H1 (cell line): ENCODE measurements around the gene PIK3R5. TPM values are rescaled to one million over a fixed set of nuclear protein-coding genes. Genes with fewer than 3 reads are reported as not detected.

Experiments used
- ATF3 ChIP-seq: IDR thresholded peaks from 2 replicates; pipeline ENCODE4 v1.6.1; 2011; ENCODE audit warnings: low read depth, mild to moderate bottlenecking, low read length; ENCODE audit not compliant: insufficient read depth
- CEBPB ChIP-seq: IDR thresholded peaks from 2 replicates; pipeline ENCODE4 v1.6.1; 2012; ENCODE audit warnings: low read depth, low read length
- CHD1 ChIP-seq: IDR thresholded peaks from 2 replicates; pipeline ENCODE4 v1.6.1; 2012; ENCODE audit warnings: low read depth, low read length, improper control_type of control experiment
- CREB1 ChIP-seq: IDR thresholded peaks from 2 replicates; pipeline ENCODE4 v1.6.1; 2012; ENCODE audit warnings: inconsistent platforms
- E2F6 ChIP-seq: IDR thresholded peaks from 2 replicates; pipeline ENCODE4 v1.6.1; 2012; ENCODE audit warnings: inconsistent platforms
- EP300 ChIP-seq, 2 experiments: IDR thresholded peaks; 1 replicate in 1 of 2; 2 replicates in 1 of 2; pipeline ENCODE4 v1.6.1; 2011 to 2012; ENCODE audit warnings: low read depth in 2 of 2, low read length in 2 of 2, mild to moderate bottlenecking in 2 of 2, borderline replicate concordance in 1 of 2, inconsistent platforms in 1 of 2, moderate library complexity in 1 of 2
- GTF2F1 ChIP-seq: IDR thresholded peaks from 2 replicates; pipeline ENCODE4 v1.6.1; 2012; ENCODE audit warnings: low read depth, low read length, improper control_type of control experiment, borderline replicate concordance
- KDM5A ChIP-seq: fragments of 200-600 bp; IDR thresholded peaks from 2 replicates; pipeline ENCODE4 v1.7.1; 2012; ENCODE audit warnings: mild to moderate bottlenecking, low read length, inconsistent platforms, mixed read lengths
- MAX ChIP-seq: IDR thresholded peaks from 2 replicates; pipeline ENCODE4 v1.6.1; 2012; ENCODE audit warnings: inconsistent platforms
- PHF8 ChIP-seq: fragments of 200-600 bp; sonication (generic); conservative IDR thresholded peaks from 2 replicates; pipeline ENCODE4 v1.7.1; 2012; ENCODE audit warnings: low read depth, mild to moderate bottlenecking, inconsistent platforms, low read length, moderate library complexity
- POLR2A ChIP-seq, 2 experiments: IDR thresholded peaks; 1 replicate in 1 of 2; 2 replicates in 1 of 2; pipeline ENCODE4 v1.6.1; 2011; ENCODE audit warnings: low read depth in 2 of 2, low read length in 2 of 2, mild to moderate bottlenecking in 2 of 2; ENCODE audit errors: control extremely low read depth in 1 of 2
- RAD21 ChIP-seq, 2 experiments: IDR thresholded peaks in 1 of 2; conservative IDR thresholded peaks in 1 of 2; 2 replicates each; pipeline ENCODE4 v1.6.1; 2011; ENCODE audit warnings: low read depth in 2 of 2, low read length in 2 of 2, improper control_type of control experiment in 1 of 2, inconsistent platforms in 1 of 2, mild to moderate bottlenecking in 1 of 2, moderate library complexity in 1 of 2
- RXRA ChIP-seq: IDR thresholded peaks from 2 replicates; pipeline ENCODE4 v1.6.1; 2011; ENCODE audit warnings: low read depth, mild to moderate bottlenecking, low read length, moderate library complexity; ENCODE audit not compliant: insufficient read depth
- SAP30 ChIP-seq: fragments of 300-600 bp; sonication (generic); IDR thresholded peaks from 2 replicates; pipeline ENCODE4 v1.7.1; 2012; ENCODE audit warnings: low read length, moderate library complexity, mild to moderate bottlenecking, inconsistent platforms; ENCODE audit not compliant: insufficient read depth, insufficient replicate concordance
- SIRT6 ChIP-seq: IDR thresholded peaks from one replicate; pipeline ENCODE4 v1.7.1; 2012; ENCODE audit warnings: low read length, inconsistent platforms
- SP1 ChIP-seq: IDR thresholded peaks from 2 replicates; pipeline ENCODE4 v1.6.1; 2011; ENCODE audit warnings: low read depth, low read length
- SP4 ChIP-seq: IDR thresholded peaks from 2 replicates; pipeline ENCODE4 v1.6.1; 2012; ENCODE audit warnings: low read length, inconsistent platforms
- SRF ChIP-seq: IDR thresholded peaks from 2 replicates; pipeline ENCODE4 v1.6.1; 2011; ENCODE audit warnings: mild to moderate bottlenecking, low read depth, low read length, moderate library complexity
- SUZ12 ChIP-seq: fragments of 200-600 bp; sonication (generic); IDR thresholded peaks from 2 replicates; pipeline ENCODE4 v1.6.1; 2012; ENCODE audit warnings: mild to moderate bottlenecking, inconsistent platforms, low read length, moderate library complexity, mixed read lengths
- TAF7 ChIP-seq: optimal IDR thresholded peaks from 2 replicates; pipeline ENCODE3; 2011; ENCODE audit warnings: low read depth, mild to moderate bottlenecking, inconsistent platforms, low read length, moderate library complexity, borderline replicate concordance
- TBP ChIP-seq: IDR thresholded peaks from 2 replicates; pipeline ENCODE4 v1.6.1; 2011; ENCODE audit warnings: low read depth, low read length, improper control_type of control experiment
- YY1 ChIP-seq: IDR thresholded peaks from 2 replicates; pipeline ENCODE4 v1.6.1; 2011; ENCODE audit warnings: low read depth, mild to moderate bottlenecking, low read length
- polyA plus RNA-seq, 7 experiments: library from polyadenylated mRNA; depleted of rRNA in 3 of 7; stranded (reverse) in 5 of 7; unstranded in 2 of 7; fragments of >200 nt in 5 of 7; fragments of 200-250 nt in 2 of 7; gene quantifications; 1 replicate in 5 of 7; 2 replicates in 1 of 7; 4 replicates in 1 of 7; pipeline versions ENCODE4 v1.2.1 to v1.2.3, GENCODE V29; 2011 to 2013; ENCODE audit warnings: missing spikeins in 2 of 7, mixed read lengths in 2 of 7
- total RNA-seq: library from RNA; stranded (reverse); fragmentation: NEBNext Ultra II Directional; extraction: Animal tissue kit (Norgen Biotek cat#: 25700); gene quantifications from 2 replicates; pipeline ENCODE4 v1.2.1, GENCODE V29; 2021

Gene PIK3R5
- total and polyA plus RNA-seq, 2 of the 8 experiments (the other 6 are each of a cell fraction or from before 2014, with no cell fraction given): 2.7 to 4.3 TPM

GRCh38 chr17:8994319-8994718, 28.8 kb upstream of the PIK3R5 start (continued):
- TF ChIP-seq SUZ12 (no peak), TBP (no peak), SP4 (no peak), CHD1 (no peak), TAF7 (no peak), E2F6 (peak; percentile 91), ATF3 (no peak), SAP30 (no peak), RXRA (no peak), SRF (no peak), YY1 (0 out of 2 replicates have a peak, but pooled peaks have one; percentile 43), SIRT6 (no peak), POLR2A (IDR thresholded peaks at IDR 0.05; ENCODE audit: control extremely low read depth in 1 of 2, low read depth in 2 of 2, low read length in 2 of 2) (no peak), CEBPB (peak; percentile 81), RAD21 (IDR thresholded peaks at IDR 0.05 in 1 of 2, conservative IDR thresholded peaks at IDR 0.05 in 1 of 2; ENCODE audit: low read depth in 2 of 2, low read length in 2 of 2) (peak; percentile 83 to 89), EP300 (IDR thresholded peaks at IDR 0.05; ENCODE audit: borderline replicate concordance in 1 of 2, low read depth in 2 of 2, low read length in 2 of 2) (no peak), MAX (peak; percentile 54), SP1 (no peak), CREB1 (0 out of 2 replicates have a peak, but pooled peaks have one; percentile 22), PHF8 (no peak), GTF2F1 (no peak), KDM5A (no peak)
